ENCODE results near the gene AAK1. TPM values are rescaled to one million over a fixed set of nuclear protein-coding genes. Genes with fewer than 3 reads are reported as not detected.
"Not testable (repeated sequence)": the region's sequence is repeated elsewhere in the genome, so short reads cannot be mapped to it uniquely, and the experiment has no call there.

AAK1 gene
- polyA plus RNA-seq, 1 donor from 2014 or later: 6.0 TPM

- H3K4me3 Mint-ChIP-seq, H3K9me3 Mint-ChIP-seq, H3K36me3 Mint-ChIP-seq, H3K4me1 Mint-ChIP-seq, H3K27me3 Mint-ChIP-seq: not testable (repeated sequence)
- H3K27ac Mint-ChIP-seq: peak overlapping the region in 1 of 3 donors; percentile 72
These were observed 36.8 kb downstream of the AAK1 start for GRCh38 chr2:69606771-69607170.

GRCh38 chr2:69605284-69605683 lies 38.3 kb downstream of the AAK1 start:
- Mint-ChIP-seq H3K4me3 (no peak overlapping the region), H3K27me3 (peaks cover 7% of the 10 kb centered on the region), H3K9me3 (peaks cover 2 to 3% (median 2%) of the 10 kb centered on the region in 3 donors), H3K4me1 (peaks cover 0 to 2% (median 0%) of the 10 kb centered on the region in 3 donors), H3K36me3 (no peaks in the 10 kb centered on the region), H3K27ac (no peak overlapping the region)

- Mint-ChIP-seq H3K27me3 (peaks cover 7% of the 10 kb centered on the region), H3K36me3 (no peaks in the 10 kb centered on the region), H3K4me1 (peaks cover 0 to 2% (median 0%) of the 10 kb centered on the region in 3 donors), H3K27ac (no peak overlapping the region), H3K4me3 (no peak overlapping the region), H3K9me3 (peaks cover 0 to 3% (median 0%) of the 10 kb centered on the region in 3 donors)
These were observed 38.7 kb downstream of the AAK1 start for GRCh38 chr2:69604836-69605235.

- H3K27ac Mint-ChIP-seq: no peak overlapping the region
- H3K9me3 Mint-ChIP-seq: peaks cover 0 to 3% (median 0%) of the 10 kb centered on the region in 3 donors
These were observed 39.4 kb downstream of the AAK1 start for GRCh38 chr2:69604026-69604678.

GRCh38 chr2:69603146-69603743 lies 40.3 kb downstream of the AAK1 start:
- H3K27ac Mint-ChIP-seq: no peak overlapping the region
- no peaks in the 10 kb centered on the region for H3K36me3 Mint-ChIP-seq
- peaks cover 0 to 3% (median 0%) of the 10 kb centered on the region in 3 donors for H3K9me3 Mint-ChIP-seq
- H3K4me1 Mint-ChIP-seq: peaks cover 0 to 2% (median 0%) of the 10 kb centered on the region in 3 donors
- H3K27me3 Mint-ChIP-seq: peaks cover 9% of the 10 kb centered on the region
- no peak overlapping the region for H3K4me3 Mint-ChIP-seq

More at GRCh38 chr2:69604026-69604678, 39.4 kb downstream of the AAK1 start:
- H3K36me3 Mint-ChIP-seq: no peaks in the 10 kb centered on the region
- peaks cover 0 to 2% (median 0%) of the 10 kb centered on the region in 3 donors for H3K4me1 Mint-ChIP-seq
- no peak overlapping the region for H3K4me3 Mint-ChIP-seq
- H3K27me3 Mint-ChIP-seq: peaks cover 9% of the 10 kb centered on the region

GRCh38 chr2:69601179-69601612 lies 42.3 kb downstream of the AAK1 start:
- Mint-ChIP-seq H3K9me3 (peaks cover 0 to 3% (median 0%) of the 10 kb centered on the region in 3 donors), H3K4me3 (no peak overlapping the region), H3K4me1 (peaks cover 0 to 3% (median 2%) of the 10 kb centered on the region in 3 donors), H3K27ac (no peak overlapping the region), H3K27me3 (peaks cover 9% of the 10 kb centered on the region), H3K36me3 (no peaks in the 10 kb centered on the region)

- Mint-ChIP-seq H3K4me3 (no peak overlapping the region), H3K36me3 (no peaks in the 10 kb centered on the region), H3K4me1 (peaks cover 0 to 3% (median 2%) of the 10 kb centered on the region in 3 donors), H3K9me3 (no peaks in the 10 kb centered on the region), H3K27ac (peak overlapping the region in 1 of 3 donors; percentile 21), H3K27me3 (peaks cover 7% of the 10 kb centered on the region)
These were observed 43.1 kb downstream of the AAK1 start for GRCh38 chr2:69600425-69600824.

- H3K36me3 Mint-ChIP-seq: no peaks in the 10 kb centered on the region
- no peak overlapping the region for H3K4me3 Mint-ChIP-seq
- H3K9me3 Mint-ChIP-seq: no peaks in the 10 kb centered on the region
- peaks cover 0 to 3% (median 2%) of the 10 kb centered on the region in 3 donors for H3K4me1 Mint-ChIP-seq
- H3K27me3 Mint-ChIP-seq: peaks cover 5% of the 10 kb centered on the region
- H3K27ac Mint-ChIP-seq: peak overlapping the region in 1 of 3 donors; percentile 63
These were observed 45.5 kb downstream of the AAK1 start for GRCh38 chr2:69597843-69598610.

GRCh38 chr2:69597105-69597504 lies 46.4 kb downstream of the AAK1 start:
- no peak overlapping the region for H3K27ac Mint-ChIP-seq
- no peaks in the 10 kb centered on the region for H3K36me3 Mint-ChIP-seq
- H3K4me3 Mint-ChIP-seq: peak overlapping the region in 3 of 4 donors; percentile 59 to 83 (median 76)
- peaks cover 0 to 3% (median 2%) of the 10 kb centered on the region in 3 donors for H3K4me1 Mint-ChIP-seq
- peaks cover 5% of the 10 kb centered on the region for H3K27me3 Mint-ChIP-seq
- no peaks in the 10 kb centered on the region for H3K9me3 Mint-ChIP-seq

- Mint-ChIP-seq H3K27ac (no peak overlapping the region), H3K4me1 (peaks cover 0 to 3% (median 2%) of the 10 kb centered on the region in 3 donors), H3K4me3 (no peak overlapping the region), H3K27me3 (no peaks in the 10 kb centered on the region), H3K36me3 (peaks cover 2% of the 10 kb centered on the region), H3K9me3 (no peaks in the 10 kb centered on the region)
These were observed 49.2 kb downstream of the AAK1 start for GRCh38 chr2:69594341-69594740.

GRCh38 chr2:69592511-69592910 lies 51.0 kb downstream of the AAK1 start:
- no peaks in the 10 kb centered on the region for H3K9me3 Mint-ChIP-seq
- no peak overlapping the region for H3K4me3 Mint-ChIP-seq
- peaks cover 2% of the 10 kb centered on the region for H3K36me3 Mint-ChIP-seq
- H3K27ac Mint-ChIP-seq: no peak overlapping the region
- H3K27me3 Mint-ChIP-seq: peaks cover 3% of the 10 kb centered on the region
- H3K4me1 Mint-ChIP-seq: peaks cover 0 to 3% (median 2%) of the 10 kb centered on the region in 3 donors

- no peak overlapping the region for H3K4me3 Mint-ChIP-seq
- H3K36me3 Mint-ChIP-seq: peaks cover 2% of the 10 kb centered on the region
- no peak overlapping the region for H3K27ac Mint-ChIP-seq
- peaks cover 5% of the 10 kb centered on the region for H3K27me3 Mint-ChIP-seq
- no peaks in the 10 kb centered on the region for H3K9me3 Mint-ChIP-seq
- H3K4me1 Mint-ChIP-seq: no peaks in the 10 kb centered on the region
These were observed 53.4 kb downstream of the AAK1 start for GRCh38 chr2:69589973-69590652.

- Mint-ChIP-seq H3K27me3 (peaks cover 11% of the 10 kb centered on the region), H3K36me3 (peaks cover 2% of the 10 kb centered on the region), H3K4me1 (no peaks in the 10 kb centered on the region), H3K4me3 (no peak overlapping the region), H3K27ac (no peak overlapping the region), H3K9me3 (no peaks in the 10 kb centered on the region)
These were observed 54.6 kb downstream of the AAK1 start for GRCh38 chr2:69588945-69589344.

GRCh38 chr2:69588403-69588802 lies 55.1 kb downstream of the AAK1 start:
- Mint-ChIP-seq H3K36me3 (peaks cover 2% of the 10 kb centered on the region), H3K27me3 (peaks cover 12% of the 10 kb centered on the region), H3K4me1 (no peaks in the 10 kb centered on the region), H3K9me3 (no peaks in the 10 kb centered on the region), H3K27ac (no peak overlapping the region), H3K4me3 (no peak overlapping the region)

Measured in IgD-negative memory B cell (primary cell).